GM12878 (cell line): Measurements from ENCODE around the gene DCAF4. TPM values are rescaled to one million over a fixed set of nuclear protein-coding genes. Genes with fewer than 3 reads are reported as not detected.
A peak's percentile ranks its signal among the peaks of the same experiment; 100 is the strongest.

Experiments
- ATAC-seq: fragments of 200-7000 bp; cut with Tn5 transposase; 3 replicates; pipeline ENCODE4 v1.9.1; 2020; ENCODE audit warnings: mild to moderate bottlenecking, moderate library complexity
- BruUV-seq: library from RNA; stranded (reverse); fragments of 400-500 nt; replicated peaks from 2 replicates; lab custom pipeline; 2021; lab: Mats Ljungman, UMichigan
- CTCF ChIA-PET: fragments of 300-600 bp; sonication (Branson Sonifier 250); formaldehyde crosslinking; extraction: SDS; loops from one replicate; lab custom pipeline; 2021; ENCODE audit warnings: inconsistent platforms; lab: Yijun Ruan, JAX
- POLR2A ChIA-PET: fragments of 350-600 bp; formaldehyde crosslinking; extraction: SDS; loops from one replicate; lab custom pipeline; 2021; ENCODE audit warnings: inconsistent platforms; lab: Charles Lee
- RAD21 ChIA-PET: fragments of 300-600 bp; sonication (Branson Sonifier 250); formaldehyde crosslinking; loops from one replicate; lab custom pipeline; 2023; ENCODE audit warnings: antibody characterized with exemption; ENCODE audit not compliant: unreplicated experiment; lab: Charles Lee
- SMC1A ChIA-PET: fragments of 300-600 bp; sonication (Branson Sonifier 250); formaldehyde crosslinking; loops from one replicate; lab custom pipeline; 2023; ENCODE audit not compliant: unreplicated experiment, uncharacterized antibody; lab: Charles Lee
- DNase-seq: peaks from one replicate; pipeline ENCODE4 v3.0.0-alpha.2; 2011; ENCODE audit warnings: low read depth, low spot score
- FAIRE-seq: peaks from 3 replicates; lab custom pipeline; 2011; peaks lifted over from hg19 to GRCh38; lab: Jason Lieb, UNC
- H2AFZ ChIP-seq: 2 replicates; pipeline ENCODE4 v1.6.0; 2011; ENCODE audit warnings: low read depth, low read length, control low read depth; ENCODE audit not compliant: control insufficient read depth
- H3K27ac ChIP-seq: 2 replicates; pipeline ENCODE4 v1.5.1; 2011; ENCODE audit warnings: control low read depth; ENCODE audit not compliant: control insufficient read depth, insufficient read depth
- H3K27me3 ChIP-seq, 2 experiments: replicated peaks in 1 of 2; 2 replicates each; pipeline versions ENCODE4 v1.6.0 to v1.6.1; 2011; ENCODE audit warnings: low read length in 1 of 2; ENCODE audit not compliant: control insufficient read depth in 2 of 2, insufficient read depth in 2 of 2
- H3K36me3 ChIP-seq, 2 experiments: 2 replicates each; pipeline ENCODE4 v1.5.1; 2011; ENCODE audit warnings: low read length in 1 of 2; ENCODE audit not compliant: control insufficient read depth in 2 of 2, insufficient read depth in 2 of 2
- H3K4me1 ChIP-seq: 2 replicates; pipeline ENCODE4 v1.6.1; 2011; ENCODE audit warnings: mild to moderate bottlenecking, low read length, moderate library complexity, mixed read lengths; ENCODE audit not compliant: control insufficient read depth, insufficient read depth
- H3K4me2 ChIP-seq: 2 replicates; pipeline ENCODE4 v1.6.0; 2011; ENCODE audit warnings: control low read depth; ENCODE audit not compliant: control insufficient read depth, insufficient read depth
- H3K4me3 ChIP-seq: fragments of 200-600 bp; sonication (generic); 2 replicates; pipeline ENCODE4 v1.5.1; 2016
- H3K79me2 ChIP-seq: 2 replicates; pipeline ENCODE4 v1.6.0; 2011; ENCODE audit warnings: low read length; ENCODE audit not compliant: control insufficient read depth, insufficient read depth
- H3K9ac ChIP-seq: 2 replicates; pipeline ENCODE4 v1.8.0; 2011; ENCODE audit warnings: low read length, control low read depth, mixed read lengths; ENCODE audit not compliant: control insufficient read depth, insufficient read depth
- H3K9me3 ChIP-seq: replicated peaks from 3 replicates; pipeline ENCODE4 v1.5.1; 2011; ENCODE audit warnings: mild to moderate bottlenecking, low read length; ENCODE audit not compliant: control insufficient read depth, insufficient read depth
- H4K20me1 ChIP-seq: 2 replicates; pipeline ENCODE4 v1.6.0; 2011; ENCODE audit not compliant: control insufficient read depth, insufficient read depth
- CHD1 ChIP-seq: IDR thresholded peaks from 2 replicates; pipeline ENCODE4 v1.6.1; 2012; ENCODE audit warnings: low read depth, low read length, improper control_type of control experiment
- MTA3 ChIP-seq: IDR thresholded peaks from 2 replicates; pipeline ENCODE4 v1.6.1; 2012; ENCODE audit warnings: low read length, inconsistent platforms, borderline replicate concordance
- NBN ChIP-seq: fragments of 450-650 bp; IDR thresholded peaks from 2 replicates; pipeline ENCODE4 v1.6.1; 2016
- WGBS: methylation state at CpG from one replicate; pipeline ENCODE4 v1.1.6; 2016; ENCODE audit warnings: low lambda C conversion rate; ENCODE audit not compliant: insufficient replicate concordance, insufficient coverage; ENCODE audit errors: missing lambda C conversion rate; 5-methylcytosine and 5-hydroxymethylcytosine counted together
- in situ Hi-C: fragments of 300-500 bp; cut with MboI; formaldehyde crosslinking; loops from 9 replicates; pipeline ENCODE4 v1.14.3; 2018; ENCODE audit warnings: mixed read lengths
- intact Hi-C: fragments of 100-400 bp; cut with micrococcal nuclease; formaldehyde crosslinking; loops from one replicate; pipeline ENCODE4 v1.14.2; 2022; ENCODE audit not compliant: unreplicated experiment
- polyA plus RNA-seq, 11 experiments: library from polyadenylated mRNA; depleted of rRNA in 4 of 11; unstranded in 6 of 11; stranded (reverse) in 5 of 11; fragments of >200 nt; fragmentation: Nextera tagmentation in 4 of 11; fragmentation: Illumina TruSeq in 1 of 11; extraction: Ambion mirVana in 4 of 11; extraction: Trizol in 1 of 11; gene quantifications; 1 replicate in 1 of 11; 2 replicates in 10 of 11; pipeline versions ENCODE4 v1.2.1 to v1.2.3, GENCODE V29; 2011 to 2016; ENCODE audit warnings: inconsistent platforms in 2 of 11, missing spikeins in 2 of 11, low read depth in 1 of 11
- total RNA-seq, 4 experiments: library from RNA; depleted of rRNA in 3 of 4; stranded (reverse); fragments of >200 nt in 3 of 4; fragmentation: Illumina TruSeq in 1 of 4; extraction: Trizol in 1 of 4; gene quantifications; 2 replicates each; pipeline versions ENCODE4 v1.2.1 to v1.2.3, GENCODE V29; 2013 to 2021

DCAF4 gene
- total and polyA plus RNA-seq, 10 of the 15 experiments (the other 5 are each of a cell fraction or from before 2014, with no cell fraction given): 2.6 to 51.1 (median 21.0) TPM

DNA sequence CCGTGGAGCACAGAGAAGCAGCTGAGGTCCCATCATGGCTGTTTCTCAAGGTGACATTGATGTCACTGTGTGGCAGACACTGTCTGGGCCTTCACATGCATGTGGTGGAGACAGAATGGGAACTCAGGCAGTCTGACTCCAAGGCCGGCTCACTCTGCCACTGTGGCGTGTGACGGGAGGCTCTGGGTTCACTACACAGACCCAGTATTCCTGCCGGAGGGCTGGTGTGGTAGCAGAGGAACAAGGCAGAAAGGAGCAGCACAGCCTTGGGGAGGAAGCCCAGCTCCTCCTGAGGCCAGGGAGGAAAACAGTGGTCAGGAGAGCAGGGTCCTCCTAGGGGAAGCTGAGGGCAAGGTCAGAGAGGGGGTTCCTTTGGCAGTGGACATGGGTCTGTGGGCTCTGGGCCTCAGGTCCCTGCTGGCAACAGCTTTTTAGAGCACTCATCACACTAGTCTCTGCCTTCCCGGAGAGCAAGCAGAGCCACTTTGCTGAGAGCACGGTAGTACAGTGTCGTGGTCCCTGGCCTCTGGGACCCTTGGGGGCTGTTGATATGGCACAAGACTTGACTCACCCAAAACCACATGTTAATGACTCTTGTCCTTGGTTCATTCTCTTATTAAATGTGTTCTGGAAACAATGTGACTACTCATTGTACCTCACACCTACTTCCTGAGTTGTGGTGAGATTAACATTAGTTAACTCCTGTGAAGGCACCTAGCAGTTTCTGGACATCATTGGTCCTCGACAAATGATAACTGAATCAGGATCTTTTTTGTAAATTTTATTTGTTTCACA is 21.3 kb downstream of the DCAF4 start:
- Histone ChIP-seq H3K79me2 (no peaks in the 10 kb centered on the region), H3K9me3 (no peaks in the 10 kb centered on the region), H3K4me2 (no peak overlapping the region), H3K27ac (no peak overlapping the region), H3K4me3 (no peak overlapping the region), H3K27me3 (no peaks in the 10 kb centered on the region), H3K4me1 (no peaks in the 10 kb centered on the region), H2AFZ (no peak overlapping the region), H3K36me3 (peaks cover 15 to 16% of the 10 kb centered on the region in 2 experiments), H4K20me1 (no peaks in the 10 kb centered on the region), H3K9ac (no peak overlapping the region)
- ChIA-PET CTCF (interaction anchor here (0.6 to 7.1 kb wide), 24 partner anchors 8 to 524 kb away, joined by 3 to 205 read pairs (median 6); partner anchors contain the start of genes DCAF4 and ZFYVE1), SMC1A (interaction anchor here (0.6 to 5.5 kb wide), 11 partner anchors 9 to 436 kb away, joined by 3 to 94 read pairs (median 6); no protein-coding TSS in a partner anchor), POLR2A (no interaction called here), RAD21 (interaction anchor here (0.8 to 2.7 kb wide), 4 partner anchors 43 to 432 kb away, joined by 3 to 54 read pairs (median 6); no protein-coding TSS in a partner anchor)
- ATAC-seq (peak; percentile 42), FAIRE-seq (no peak), DNase-seq (no peak)
- intact Hi-C loops (loop anchor here (1.0 kb wide), 1 partner anchor 430 kb away; no protein-coding TSS in a partner anchor), in situ Hi-C loops (loop anchor here (5.0 kb wide), 1 partner anchor 435 kb away; no protein-coding TSS in a partner anchor)
- no peak for TF ChIP-seq NBN
- TF ChIP-seq CHD1: no peak
- TF ChIP-seq MTA3: no peak
- 61% methylated on average over 9 of the region's 9 CpGs for WGBS
- BruUV-seq: no TSS peak
